ENCODE measurements around the gene RNF25. TPM values are rescaled to one million over a fixed set of nuclear protein-coding genes. Genes with fewer than 3 reads are reported as not detected.

RNF25 gene
- total RNA-seq, 1 donor, result 21.1 TPM

GRCh38 chr2:218658671-218659257 lies 13.0 kb downstream of the RNF25 start:
- peaks cover 16% of the 10 kb centered on the region for H3K4me1 ChIP-seq (ENCODE audit: insufficient read depth, low read length)
- H3K9me3 ChIP-seq (ENCODE audit: low read depth, low read length), result no peaks in the 10 kb centered on the region
- H3K4me3 ChIP-seq (ENCODE audit: low read length), result peak overlapping the region; percentile 83
- H3K27me3 ChIP-seq (ENCODE audit: insufficient read depth, low read length), result no peaks in the 10 kb centered on the region

GRCh38 chr2:218655751-218656150 lies 16.1 kb downstream of the RNF25 start:
- Histone ChIP-seq H3K4me3 (ENCODE audit: low read length) (no peak overlapping the region), H3K27me3 (ENCODE audit: insufficient read depth, low read length) (no peaks in the 10 kb centered on the region), H3K4me1 (ENCODE audit: insufficient read depth, low read length) (peaks cover 16% of the 10 kb centered on the region), H3K9me3 (ENCODE audit: low read depth, low read length) (no peaks in the 10 kb centered on the region)

GRCh38 chr2:218648787-218649100 lies 23.1 kb downstream of the RNF25 start:
- no peaks in the 10 kb centered on the region for H3K4me1 ChIP-seq (ENCODE audit: insufficient read depth, low read length)
- no peak overlapping the region for H3K4me3 ChIP-seq (ENCODE audit: low read length)
- H3K9me3 ChIP-seq (ENCODE audit: low read depth, low read length), result no peaks in the 10 kb centered on the region
- H3K27me3 ChIP-seq (ENCODE audit: insufficient read depth, low read length), result no peaks in the 10 kb centered on the region

GRCh38 chr2:218648088-218648786 lies 23.6 kb downstream of the RNF25 start:
- no peaks in the 10 kb centered on the region for H3K27me3 ChIP-seq (ENCODE audit: insufficient read depth, low read length)
- no peaks in the 10 kb centered on the region for H3K4me1 ChIP-seq (ENCODE audit: insufficient read depth, low read length)
- no peaks in the 10 kb centered on the region for H3K9me3 ChIP-seq (ENCODE audit: low read depth, low read length)
- H3K4me3 ChIP-seq (ENCODE audit: low read length), result no peak overlapping the region

- Histone ChIP-seq H3K9me3 (ENCODE audit: low read depth, low read length) (no peaks in the 10 kb centered on the region), H3K27me3 (ENCODE audit: insufficient read depth, low read length) (no peaks in the 10 kb centered on the region), H3K4me1 (ENCODE audit: insufficient read depth, low read length) (no peaks in the 10 kb centered on the region), H3K4me3 (ENCODE audit: low read length) (no peak overlapping the region)
These were observed 26.7 kb downstream of the RNF25 start for GRCh38 chr2:218645126-218645525.

GRCh38 chr2:218644721-218645120 lies 27.1 kb downstream of the RNF25 start:
- H3K4me1 ChIP-seq (ENCODE audit: insufficient read depth, low read length), result no peaks in the 10 kb centered on the region
- no peaks in the 10 kb centered on the region for H3K9me3 ChIP-seq (ENCODE audit: low read depth, low read length)
- H3K27me3 ChIP-seq (ENCODE audit: insufficient read depth, low read length), result no peaks in the 10 kb centered on the region
- no peak overlapping the region for H3K4me3 ChIP-seq (ENCODE audit: low read length)

GRCh38 chr2:218643751-218644310 lies 28.0 kb downstream of the RNF25 start:
- H3K4me1 ChIP-seq (ENCODE audit: insufficient read depth, low read length), result no peaks in the 10 kb centered on the region
- no peak overlapping the region for H3K4me3 ChIP-seq (ENCODE audit: low read length)
- no peaks in the 10 kb centered on the region for H3K27me3 ChIP-seq (ENCODE audit: insufficient read depth, low read length)

GRCh38 chr2:218642786-218643185 lies 29.0 kb downstream of the RNF25 start:
- Histone ChIP-seq H3K27me3 (ENCODE audit: insufficient read depth, low read length) (no peaks in the 10 kb centered on the region), H3K4me3 (ENCODE audit: low read length) (no peak overlapping the region), H3K9me3 (ENCODE audit: low read depth, low read length) (no peaks in the 10 kb centered on the region), H3K4me1 (ENCODE audit: insufficient read depth, low read length) (no peaks in the 10 kb centered on the region)

More at GRCh38 chr2:218643751-218644310, 28.0 kb downstream of the RNF25 start:
- H3K9me3 ChIP-seq (ENCODE audit: low read depth, low read length), result no peaks in the 10 kb centered on the region

GRCh38 chr2:218642121-218642656 lies 29.6 kb downstream of the RNF25 start:
- Histone ChIP-seq H3K9me3 (ENCODE audit: low read depth, low read length) (no peaks in the 10 kb centered on the region), H3K27me3 (ENCODE audit: insufficient read depth, low read length) (no peaks in the 10 kb centered on the region), H3K4me1 (ENCODE audit: insufficient read depth, low read length) (no peaks in the 10 kb centered on the region), H3K4me3 (ENCODE audit: low read length) (no peak overlapping the region)

GRCh38 chr2:218638372-218638771 lies 33.4 kb downstream of the RNF25 start:
- no peaks in the 10 kb centered on the region for H3K27me3 ChIP-seq (ENCODE audit: insufficient read depth, low read length)
- no peaks in the 10 kb centered on the region for H3K4me1 ChIP-seq (ENCODE audit: insufficient read depth, low read length)
- no peak overlapping the region for H3K4me3 ChIP-seq (ENCODE audit: low read length)
- no peaks in the 10 kb centered on the region for H3K9me3 ChIP-seq (ENCODE audit: low read depth, low read length)

GRCh38 chr2:218635719-218636118 lies 36.1 kb downstream of the RNF25 start:
- H3K4me1 ChIP-seq (ENCODE audit: insufficient read depth, low read length), result no peaks in the 10 kb centered on the region
- no peak overlapping the region for H3K4me3 ChIP-seq (ENCODE audit: low read length)
- no peaks in the 10 kb centered on the region for H3K27me3 ChIP-seq (ENCODE audit: insufficient read depth, low read length)
- no peaks in the 10 kb centered on the region for H3K9me3 ChIP-seq (ENCODE audit: low read depth, low read length)

GRCh38 chr2:218631837-218632236 lies 40.0 kb downstream of the RNF25 start:
- no peaks in the 10 kb centered on the region for H3K27me3 ChIP-seq (ENCODE audit: insufficient read depth, low read length)
- no peaks in the 10 kb centered on the region for H3K9me3 ChIP-seq (ENCODE audit: low read depth, low read length)
- no peak overlapping the region for H3K4me3 ChIP-seq (ENCODE audit: low read length)
- H3K4me1 ChIP-seq (ENCODE audit: insufficient read depth, low read length), result no peaks in the 10 kb centered on the region

- Histone ChIP-seq H3K27me3 (ENCODE audit: insufficient read depth, low read length) (no peaks in the 10 kb centered on the region), H3K4me1 (ENCODE audit: insufficient read depth, low read length) (peaks cover 5% of the 10 kb centered on the region), H3K4me3 (ENCODE audit: low read length) (no peak overlapping the region), H3K9me3 (ENCODE audit: low read depth, low read length) (no peaks in the 10 kb centered on the region)
These were observed 43.9 kb downstream of the RNF25 start for GRCh38 chr2:218627939-218628338.

GRCh38 chr2:218626369-218626768 lies 45.4 kb downstream of the RNF25 start:
- Histone ChIP-seq H3K9me3 (ENCODE audit: low read depth, low read length) (no peaks in the 10 kb centered on the region), H3K27me3 (ENCODE audit: insufficient read depth, low read length) (no peaks in the 10 kb centered on the region), H3K4me3 (ENCODE audit: low read length) (no peak overlapping the region), H3K4me1 (ENCODE audit: insufficient read depth, low read length) (peaks cover 10% of the 10 kb centered on the region)

- Histone ChIP-seq H3K27me3 (ENCODE audit: insufficient read depth, low read length) (no peaks in the 10 kb centered on the region), H3K4me1 (ENCODE audit: insufficient read depth, low read length) (peaks cover 10% of the 10 kb centered on the region), H3K4me3 (ENCODE audit: low read length) (no peak overlapping the region), H3K9me3 (ENCODE audit: low read depth, low read length) (no peaks in the 10 kb centered on the region)
These were observed 48.5 kb downstream of the RNF25 start for GRCh38 chr2:218623366-218623705.

All from mononuclear cell (primary cell).